ENCODE results near the gene TBL1X.
"Not testable (repeated sequence)": the region's sequence is repeated elsewhere in the genome, so short reads cannot be mapped to it uniquely, and the experiment has no call there.

The TBL1X gene

GRCh38 chrX:9464435-9465371 lies at the start of gene TBL1X:
Gene TBL1X (plus strand): TSS chrX:9465058. CDS start chrX:9653587, 188,529 bp downstream.
- in situ Hi-C loops (cut with MboI; ENCODE audit: low pct_unique_long_range_greater_than_20kb, low sequenced_read_pairs): loop anchor here (10.0 kb wide), 1 partner anchor 110 kb away; no protein-coding TSS in a partner anchor
- DNase-seq: peak; percentile 50

- DNase-seq: no peak
- in situ Hi-C loops (cut with MboI; ENCODE audit: low pct_unique_long_range_greater_than_20kb, low sequenced_read_pairs): no loop called here
Observed at GRCh38 chrX:9416562-9417348, 48.1 kb upstream of the TBL1X start.

GRCh38 chrX:9418262-9418661 lies 46.6 kb upstream of the TBL1X start:
- in situ Hi-C loops (cut with MboI; ENCODE audit: low pct_unique_long_range_greater_than_20kb, low sequenced_read_pairs): no loop called here
- no peak for DNase-seq

GRCh38 chrX:9420275-9421265 lies 44.3 kb upstream of the TBL1X start:
- peak; percentile 74 for DNase-seq
- in situ Hi-C loops (cut with MboI; ENCODE audit: low pct_unique_long_range_greater_than_20kb, low sequenced_read_pairs): no loop called here

GRCh38 chrX:9429767-9430166 lies 35.1 kb upstream of the TBL1X start:
- in situ Hi-C loops (cut with MboI; ENCODE audit: low pct_unique_long_range_greater_than_20kb, low sequenced_read_pairs): no loop called here
- DNase-seq: no peak

GRCh38 chrX:9430346-9430921 lies 34.4 kb upstream of the TBL1X start:
- no peak for DNase-seq

GRCh38 chrX:9431281-9431680 lies 33.6 kb upstream of the TBL1X start:
- in situ Hi-C loops (cut with MboI; ENCODE audit: low pct_unique_long_range_greater_than_20kb, low sequenced_read_pairs): no loop called here
- no peak for DNase-seq

More at GRCh38 chrX:9430346-9430921, 34.4 kb upstream of the TBL1X start:
- in situ Hi-C loops (cut with MboI; ENCODE audit: low pct_unique_long_range_greater_than_20kb, low sequenced_read_pairs): no loop called here

- no peak for DNase-seq
- in situ Hi-C loops (cut with MboI; ENCODE audit: low pct_unique_long_range_greater_than_20kb, low sequenced_read_pairs): no loop called here
Observed at GRCh38 chrX:9433596-9433995, 31.3 kb upstream of the TBL1X start.

- DNase-seq: no peak
- in situ Hi-C loops (cut with MboI; ENCODE audit: low pct_unique_long_range_greater_than_20kb, low sequenced_read_pairs): no loop called here
Observed at GRCh38 chrX:9434051-9434550, 30.8 kb upstream of the TBL1X start.

- in situ Hi-C loops (cut with MboI; ENCODE audit: low pct_unique_long_range_greater_than_20kb, low sequenced_read_pairs); DNase-seq: not testable (repeated sequence)
Observed at GRCh38 chrX:9435086-9435485, 29.8 kb upstream of the TBL1X start.

GRCh38 chrX:9436812-9437211 lies 28.0 kb upstream of the TBL1X start:
- in situ Hi-C loops (cut with MboI; ENCODE audit: low pct_unique_long_range_greater_than_20kb, low sequenced_read_pairs): no loop called here
- DNase-seq: no peak

GRCh38 chrX:9438933-9439494 lies 25.8 kb upstream of the TBL1X start:
- no peak for DNase-seq
- in situ Hi-C loops (cut with MboI; ENCODE audit: low pct_unique_long_range_greater_than_20kb, low sequenced_read_pairs): no loop called here

- in situ Hi-C loops (cut with MboI; ENCODE audit: low pct_unique_long_range_greater_than_20kb, low sequenced_read_pairs): no loop called here
Observed at GRCh38 chrX:9440116-9440844, 24.6 kb upstream of the TBL1X start.

GRCh38 chrX:9442056-9442455 lies 22.8 kb upstream of the TBL1X start:
- no peak for DNase-seq
- in situ Hi-C loops (cut with MboI; ENCODE audit: low pct_unique_long_range_greater_than_20kb, low sequenced_read_pairs): no loop called here

More at GRCh38 chrX:9440116-9440844, 24.6 kb upstream of the TBL1X start:
- DNase-seq: no peak

GRCh38 chrX:9443327-9443726 lies 21.5 kb upstream of the TBL1X start:
- in situ Hi-C loops (cut with MboI; ENCODE audit: low pct_unique_long_range_greater_than_20kb, low sequenced_read_pairs): no loop called here
- DNase-seq: no peak

GRCh38 chrX:9447906-9448305 lies 17.0 kb upstream of the TBL1X start:
- no peak for DNase-seq
- in situ Hi-C loops (cut with MboI; ENCODE audit: low pct_unique_long_range_greater_than_20kb, low sequenced_read_pairs): no loop called here

GRCh38 chrX:9456250-9457074 lies 8.4 kb upstream of the TBL1X start:
- in situ Hi-C loops (cut with MboI; ENCODE audit: low pct_unique_long_range_greater_than_20kb, low sequenced_read_pairs): no loop called here
- DNase-seq: peak; percentile 58

All from KBM-7 (cell line).